ENCODE results near the gene MRTFA.
"Not testable (repeated sequence)": the region's sequence is repeated elsewhere in the genome, so short reads cannot be mapped to it uniquely, and the experiment has no call there.

The MRTFA gene

GRCh38 chr22:40533712-40534378 lies 102.7 kb downstream of the MRTFA start:
- Histone ChIP-seq H3K36me3 (ENCODE audit: low read length) (no peaks in the 10 kb centered on the region; the same call in 1 of the 2 replicates), H3F3A (ENCODE audit: insufficient read depth) (peaks cover 25% of the 10 kb centered on the region), H3K9me3 (ENCODE audit: insufficient read depth, low read length) (no peaks in the 10 kb centered on the region), H2AFZ (ENCODE audit: low read depth, low read length, severe bottlenecking) (no peak overlapping the region), H3K9ac (ENCODE audit: low read length) (peak overlapping the region; percentile 63), H3K79me2 (ENCODE audit: insufficient read depth, low read length) (peaks cover 65% of the 10 kb centered on the region), H3K9me2 (replicated peaks; ENCODE audit: insufficient read depth, low read length) (no peaks in the 10 kb centered on the region), H3K4me2 (ENCODE audit: low read depth, low read length, poor library complexity, severe bottlenecking) (peak overlapping the region; percentile 88), H3K27ac (ENCODE audit: low read depth, low read length) (peak overlapping the region; percentile 84), H3K4me3 (ENCODE audit: insufficient read depth, low read length, poor library complexity, severe bottlenecking) (peak overlapping the region; percentile 79), H4K20me1 (ENCODE audit: low read depth, low read length) (no peaks in the 10 kb centered on the region), H3K27me3 (ENCODE audit: low read length) (no peaks in the 10 kb centered on the region)
- TF ChIP-seq CTCF (IDR thresholded peaks at IDR 0.05; ENCODE audit: insufficient read depth, low read length, poor library complexity, severe bottlenecking) (no peak), EZH2phosphoT487 (conservative IDR thresholded peaks at IDR 0.05; ENCODE audit: low read length) (no peak)

GRCh38 chr22:40531951-40532900 lies 104.3 kb downstream of the MRTFA start:
- H3K9me2 ChIP-seq (replicated peaks; ENCODE audit: insufficient read depth, low read length): no peaks in the 10 kb centered on the region
- H3F3A ChIP-seq (ENCODE audit: insufficient read depth): peaks cover 25% of the 10 kb centered on the region
- peak overlapping the region; percentile 63 for H3K9ac ChIP-seq (ENCODE audit: low read length)
- H4K20me1 ChIP-seq (ENCODE audit: low read depth, low read length): no peaks in the 10 kb centered on the region
- H3K4me3 ChIP-seq (ENCODE audit: insufficient read depth, low read length, poor library complexity, severe bottlenecking): peak overlapping the region; percentile 79
- no peaks in the 10 kb centered on the region for H3K9me3 ChIP-seq (ENCODE audit: insufficient read depth, low read length)
- no peaks in the 10 kb centered on the region; the same call in 1 of the 2 replicates for H3K36me3 ChIP-seq (ENCODE audit: low read length)
- peaks cover 77% of the 10 kb centered on the region for H3K79me2 ChIP-seq (ENCODE audit: insufficient read depth, low read length)
- TF ChIP-seq CTCF (IDR thresholded peaks at IDR 0.05; ENCODE audit: insufficient read depth, low read length, poor library complexity, severe bottlenecking) (no peak), EZH2phosphoT487 (conservative IDR thresholded peaks at IDR 0.05; ENCODE audit: low read length) (no peak)
- peak overlapping the region; percentile 84 for H3K27ac ChIP-seq (ENCODE audit: low read depth, low read length)
- H2AFZ ChIP-seq (ENCODE audit: low read depth, low read length, severe bottlenecking): no peak overlapping the region
- H3K4me2 ChIP-seq (ENCODE audit: low read depth, low read length, poor library complexity, severe bottlenecking): peak overlapping the region; percentile 88
- no peaks in the 10 kb centered on the region for H3K27me3 ChIP-seq (ENCODE audit: low read length)

GRCh38 chr22:40530391-40530790 lies 106.1 kb downstream of the MRTFA start:
- H3K9me3 ChIP-seq (ENCODE audit: insufficient read depth, low read length); H3K36me3 ChIP-seq (ENCODE audit: low read length); H3K27me3 ChIP-seq (ENCODE audit: low read length); H4K20me1 ChIP-seq (ENCODE audit: low read depth, low read length); H3K4me3 ChIP-seq (ENCODE audit: insufficient read depth, low read length, poor library complexity, severe bottlenecking); H3K9me2 ChIP-seq (replicated peaks; ENCODE audit: insufficient read depth, low read length); H2AFZ ChIP-seq (ENCODE audit: low read depth, low read length, severe bottlenecking): not testable (repeated sequence)
- H3F3A ChIP-seq (ENCODE audit: insufficient read depth): peaks cover 30% of the 10 kb centered on the region
- peak overlapping the region; percentile 88 for H3K4me2 ChIP-seq (ENCODE audit: low read depth, low read length, poor library complexity, severe bottlenecking)
- H3K9ac ChIP-seq (ENCODE audit: low read length): peak overlapping the region; percentile 1; the same call in 1 of the 2 replicates
- peaks cover 90% of the 10 kb centered on the region for H3K79me2 ChIP-seq (ENCODE audit: insufficient read depth, low read length)
- peak overlapping the region; percentile 9; the same call in 1 of the 2 replicates for H3K27ac ChIP-seq (ENCODE audit: low read depth, low read length)

Data from SU-DHL-6 (cell line).